HepG2 (cell line): ENCODE data around the gene C3orf22. TPM values are rescaled to one million over a fixed set of nuclear protein-coding genes. Genes with fewer than 3 reads are reported as not detected.

ENCODE experiments used
- ATAC-seq: fragments of 200-7000 bp; cut with Tn5 transposase; 3 replicates; pipeline ENCODE4 v1.9.1; 2020; ENCODE audit warnings: mild to moderate bottlenecking, moderate library complexity
- BruUV-seq: library from RNA; stranded (reverse); fragments of 400-500 nt; replicated peaks from 2 replicates; lab custom pipeline; 2021; lab: Mats Ljungman, UMichigan
- CTCF ChIA-PET: fragments of 300-600 bp; formaldehyde crosslinking; extraction: SDS; loops from one replicate; lab custom pipeline; 2021; ENCODE audit warnings: low total read pairs, inconsistent platforms, low intra/inter-chr PET ratio; lab: Yijun Ruan, JAX
- POLR2A ChIA-PET: fragments of 350-600 bp; sonication (Branson Sonifier 250); formaldehyde crosslinking; loops from one replicate; lab custom pipeline; 2020; ENCODE audit warnings: antibody characterized with exemption, inconsistent platforms; lab: Yijun Ruan, JAX
- DNase-seq: peaks from one replicate; pipeline ENCODE4 v3.0.0-alpha.2; 2015; ENCODE audit warnings: low spot score
- FAIRE-seq: peaks from 3 replicates; lab custom pipeline; 2011; peaks lifted over from hg19 to GRCh38; lab: Jason Lieb, UNC
- H2AFZ ChIP-seq: one replicate; pipeline ENCODE4 v1.6.1; 2011; ENCODE audit warnings: low read length, inconsistent platforms
- H3K27ac ChIP-seq: fragments of 300-600 bp; 3 replicates; pipeline ENCODE4 v1.8.0; 2011; ENCODE audit warnings: mixed run types, mild to moderate bottlenecking, mixed read lengths, low read length, inconsistent platforms; ENCODE audit not compliant: insufficient read depth; ENCODE audit errors: extremely low read length
- H3K27me3 ChIP-seq, 2 experiments: fragments of 200-600 bp in 1 of 2; 2 replicates in 1 of 2; 3 replicates in 1 of 2; pipeline versions ENCODE4 v1.6.0 to v1.8.0; 2011; ENCODE audit warnings: low read length in 2 of 2, mild to moderate bottlenecking in 2 of 2, moderate library complexity in 2 of 2, inconsistent platforms in 1 of 2; ENCODE audit not compliant: insufficient read depth in 2 of 2, control insufficient read depth in 1 of 2
- H3K36me3 ChIP-seq, 2 experiments: fragments of 200-600 bp in 1 of 2; replicated peaks in 1 of 2; 2 replicates in 1 of 2; 3 replicates in 1 of 2; pipeline versions ENCODE4 v1.5.1 to v1.8.0; 2011; ENCODE audit warnings: low read length in 2 of 2, inconsistent platforms in 1 of 2; ENCODE audit not compliant: insufficient read depth in 2 of 2, control insufficient read depth in 1 of 2
- H3K4me1 ChIP-seq: 2 replicates; pipeline ENCODE4 v1.5.1; 2012; ENCODE audit warnings: low read length, inconsistent platforms; ENCODE audit not compliant: insufficient read depth
- H3K4me2 ChIP-seq: 2 replicates; pipeline ENCODE4 v1.6.0; 2011; ENCODE audit warnings: low read depth, low read length, inconsistent platforms
- H3K4me3 ChIP-seq, 3 experiments: fragments of 200-600 bp in 1 of 3; sonication (generic), shearing (Covaris generic) in 1 of 3; replicated peaks in 1 of 3; 2 replicates each; pipeline ENCODE4 v1.5.1; 2011 to 2016; ENCODE audit warnings: low read length in 3 of 3, inconsistent platforms in 2 of 3, low read depth in 2 of 3, mild to moderate bottlenecking in 2 of 3, control low read depth in 1 of 3, mixed read lengths in 1 of 3; ENCODE audit not compliant: insufficient read depth in 1 of 3
- H3K79me2 ChIP-seq: one replicate; pipeline ENCODE4 v1.6.1; 2011; ENCODE audit warnings: low read length, inconsistent platforms; ENCODE audit not compliant: insufficient read depth
- H3K9ac ChIP-seq: 2 replicates; pipeline ENCODE4 v1.6.0; 2011; ENCODE audit warnings: mild to moderate bottlenecking, low read depth, low read length, inconsistent platforms; ENCODE audit not compliant: insufficient read depth
- H3K9me3 ChIP-seq: 2 replicates; pipeline ENCODE4 v1.5.1; 2012; ENCODE audit warnings: mild to moderate bottlenecking, low read length
- H4K20me1 ChIP-seq: 2 replicates; pipeline ENCODE4 v1.6.0; 2011; ENCODE audit warnings: inconsistent platforms, mild to moderate bottlenecking, low read length, moderate library complexity; ENCODE audit not compliant: insufficient read depth
- BCL6 ChIP-seq: IDR thresholded peaks from 2 replicates; pipeline ENCODE4 v1.6.1; 2016; ENCODE audit warnings: missing genetic modification reagents, missing compliant biosample characterization
- JUNB ChIP-seq: sonication (generic); formaldehyde crosslinking; IDR thresholded peaks from 2 replicates; pipeline ENCODE4 v1.8.0; 2022; ENCODE audit warnings: missing genetic modification reagents, mild to moderate bottlenecking, borderline replicate concordance
- NAIF1 ChIP-seq: sonication (generic); formaldehyde crosslinking; IDR thresholded peaks from 2 replicates; pipeline ENCODE4 v1.5.0; 2020; ENCODE audit warnings: mild to moderate bottlenecking, missing genetic modification reagents, borderline replicate concordance
- PHB2 ChIP-seq: fragments of 450-650 bp; IDR thresholded peaks from 2 replicates; pipeline ENCODE4 v1.6.1; 2018; ENCODE audit not compliant: partially characterized antibody
- PRPF4 ChIP-seq: fragments of 200-400 bp; formaldehyde crosslinking; IDR thresholded peaks from 2 replicates; pipeline ENCODE4 v1.6.1; 2016; ENCODE audit warnings: low read length, low read depth; ENCODE audit not compliant: poor library complexity, severe bottlenecking
- ZFP90 ChIP-seq: sonication (generic); formaldehyde crosslinking; IDR thresholded peaks from 2 replicates; pipeline ENCODE4 v1.8.0; 2022; ENCODE audit warnings: missing genetic modification reagents, mild to moderate bottlenecking, inconsistent platforms, borderline replicate concordance
- ZNF747 ChIP-seq: sonication (generic); formaldehyde crosslinking; IDR thresholded peaks from 2 replicates; pipeline ENCODE4 v1.8.1; 2023; ENCODE audit warnings: missing genetic modification reagents, mild to moderate bottlenecking, borderline replicate concordance
- WGBS: methylation state at CpG from one replicate; pipeline ENCODE4 v1.1.6; 2017; ENCODE audit warnings: low lambda C conversion rate; 5-methylcytosine and 5-hydroxymethylcytosine counted together
- in situ Hi-C: cut with HindIII; loops from 2 replicates; pipeline ENCODE4 v1.10.0; 2017; ENCODE audit warnings: low pct_unique_long_range_greater_than_20kb; ENCODE audit not compliant: extremely low pct_ligation_motif_present
- intact Hi-C: fragments of 100-400 bp; cut with micrococcal nuclease; formaldehyde crosslinking; loops from one replicate; pipeline ENCODE4 v1.10.0; 2022; ENCODE audit not compliant: unreplicated experiment
- polyA plus RNA-seq, 8 experiments: library from polyadenylated mRNA; depleted of rRNA in 3 of 8; stranded (reverse) in 7 of 8; unstranded in 1 of 8; fragments of >200 nt; fragmentation: Illumina TruSeq in 4 of 8; extraction: Trizol in 4 of 8; gene quantifications; 2 replicates each; pipeline versions ENCODE4 v1.2.1 to v1.2.3, GENCODE V29; 2011 to 2016; ENCODE audit warnings: low read depth in 4 of 8, missing spikeins in 1 of 8, mixed read lengths in 1 of 8; ENCODE audit not compliant: insufficient read depth in 1 of 8
- total RNA-seq, 5 experiments: library from RNA; depleted of rRNA; stranded (reverse); fragments of >200 nt; fragmentation: Illumina TruSeq; extraction: Trizol; gene quantifications; 2 replicates each; pipeline ENCODE4 v1.2.3, GENCODE V29; 2016; ENCODE audit warnings: low read depth in 1 of 5
- TF ChIP-seq, protein P1 (sequence below): sonication (generic); formaldehyde crosslinking; IDR thresholded peaks from 2 replicates; pipeline ENCODE4 v1.4.0; 2020; ENCODE audit warnings: missing genetic modification reagents
- TF ChIP-seq, protein P2 (sequence below): sonication (generic); formaldehyde crosslinking; IDR thresholded peaks from 2 replicates; pipeline ENCODE4 v1.4.0; 2020; ENCODE audit warnings: missing genetic modification reagents
- TF ChIP-seq, protein P3 (sequence below): sonication (generic); formaldehyde crosslinking; IDR thresholded peaks from 2 replicates; pipeline ENCODE4 v1.4.0; 2020; ENCODE audit warnings: missing genetic modification reagents
- TF ChIP-seq, protein P4 (sequence below): sonication (generic); formaldehyde crosslinking; IDR thresholded peaks from 2 replicates; pipeline ENCODE4 v1.5.0; 2020; ENCODE audit warnings: missing genetic modification reagents

The C3orf22 gene
- total and polyA plus RNA-seq, 2 of the 13 experiments (the other 11 are each of a cell fraction or from before 2014, with no cell fraction given): not detected

DNA sequence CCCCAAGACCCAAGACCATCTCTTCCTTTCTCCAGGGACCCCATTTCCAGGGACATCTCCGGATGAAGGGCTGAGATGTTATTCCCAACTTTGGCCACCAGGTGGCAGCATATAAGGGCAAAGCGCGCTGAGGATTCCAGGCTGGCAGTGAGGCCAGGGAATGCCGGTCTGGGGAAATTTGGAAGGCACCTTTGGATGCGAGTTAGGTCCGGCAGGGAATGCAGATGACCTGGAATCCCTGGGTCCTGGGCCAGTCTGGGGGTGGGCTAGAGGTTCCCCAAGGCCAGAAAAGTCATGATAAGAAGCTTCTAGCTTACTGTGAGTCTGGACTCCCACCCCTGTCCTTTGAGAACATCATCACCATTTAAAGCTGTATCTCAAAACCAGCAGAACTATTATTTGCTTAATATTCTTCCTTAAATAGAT lies 36.4 kb downstream of the C3orf22 start (continued):
- TF ChIP-seq, protein P1, sequence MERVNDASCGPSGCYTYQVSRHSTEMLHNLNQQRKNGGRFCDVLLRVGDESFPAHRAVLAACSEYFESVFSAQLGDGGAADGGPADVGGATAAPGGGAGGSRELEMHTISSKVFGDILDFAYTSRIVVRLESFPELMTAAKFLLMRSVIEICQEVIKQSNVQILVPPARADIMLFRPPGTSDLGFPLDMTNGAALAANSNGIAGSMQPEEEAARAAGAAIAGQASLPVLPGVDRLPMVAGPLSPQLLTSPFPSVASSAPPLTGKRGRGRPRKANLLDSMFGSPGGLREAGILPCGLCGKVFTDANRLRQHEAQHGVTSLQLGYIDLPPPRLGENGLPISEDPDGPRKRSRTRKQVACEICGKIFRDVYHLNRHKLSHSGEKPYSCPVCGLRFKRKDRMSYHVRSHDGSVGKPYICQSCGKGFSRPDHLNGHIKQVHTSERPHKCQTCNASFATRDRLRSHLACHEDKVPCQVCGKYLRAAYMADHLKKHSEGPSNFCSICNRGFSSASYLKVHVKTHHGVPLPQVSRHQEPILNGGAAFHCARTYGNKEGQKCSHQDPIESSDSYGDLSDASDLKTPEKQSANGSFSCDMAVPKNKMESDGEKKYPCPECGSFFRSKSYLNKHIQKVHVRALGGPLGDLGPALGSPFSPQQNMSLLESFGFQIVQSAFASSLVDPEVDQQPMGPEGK (CRISPR knock-in tag): 0 out of 2 replicates have a peak, but pooled peaks have one; percentile 24
- TF ChIP-seq ZNF747 (CRISPR knock-in tag) (no peak), BCL6 (peak; percentile 40; the same call in 1 of the 2 replicates), JUNB (no peak), ZFP90 (CRISPR knock-in tag) (no peak; the same call in 1 of the 2 replicates)
- TF ChIP-seq, protein P2, sequence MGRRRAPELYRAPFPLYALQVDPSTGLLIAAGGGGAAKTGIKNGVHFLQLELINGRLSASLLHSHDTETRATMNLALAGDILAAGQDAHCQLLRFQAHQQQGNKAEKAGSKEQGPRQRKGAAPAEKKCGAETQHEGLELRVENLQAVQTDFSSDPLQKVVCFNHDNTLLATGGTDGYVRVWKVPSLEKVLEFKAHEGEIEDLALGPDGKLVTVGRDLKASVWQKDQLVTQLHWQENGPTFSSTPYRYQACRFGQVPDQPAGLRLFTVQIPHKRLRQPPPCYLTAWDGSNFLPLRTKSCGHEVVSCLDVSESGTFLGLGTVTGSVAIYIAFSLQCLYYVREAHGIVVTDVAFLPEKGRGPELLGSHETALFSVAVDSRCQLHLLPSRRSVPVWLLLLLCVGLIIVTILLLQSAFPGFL (CRISPR knock-in tag): no peak

- no peak overlapping the region for H3K9ac ChIP-seq
- ChIA-PET POLR2A (no interaction called here), CTCF (no interaction called here)
- in situ Hi-C loops (no loop called here), intact Hi-C loops (no loop called here)
- FAIRE-seq (no peak), DNase-seq (no peak), ATAC-seq (no peak)
- H3K27me3 ChIP-seq: no peaks in the 10 kb centered on the region; a peak in 1 of 5 replicates
- no peaks in the 10 kb centered on the region for H3K9me3 ChIP-seq
- H4K20me1 ChIP-seq: no peaks in the 10 kb centered on the region
- no peak overlapping the region for H3K27ac ChIP-seq
- BruUV-seq: no TSS peak
- WGBS: 89% methylated on average over 6 of the region's 11 CpGs
- H3K79me2 ChIP-seq: peaks cover 16% of the 10 kb centered on the region
- H3K4me1 ChIP-seq: peaks cover 91% of the 10 kb centered on the region
- no peaks in the 10 kb centered on the region for H3K36me3 ChIP-seq
- no peak overlapping the region for H3K4me2 ChIP-seq
- no peak overlapping the region for H2AFZ ChIP-seq
- H3K4me3 ChIP-seq: no peak overlapping the region
- TF ChIP-seq, protein P3, sequence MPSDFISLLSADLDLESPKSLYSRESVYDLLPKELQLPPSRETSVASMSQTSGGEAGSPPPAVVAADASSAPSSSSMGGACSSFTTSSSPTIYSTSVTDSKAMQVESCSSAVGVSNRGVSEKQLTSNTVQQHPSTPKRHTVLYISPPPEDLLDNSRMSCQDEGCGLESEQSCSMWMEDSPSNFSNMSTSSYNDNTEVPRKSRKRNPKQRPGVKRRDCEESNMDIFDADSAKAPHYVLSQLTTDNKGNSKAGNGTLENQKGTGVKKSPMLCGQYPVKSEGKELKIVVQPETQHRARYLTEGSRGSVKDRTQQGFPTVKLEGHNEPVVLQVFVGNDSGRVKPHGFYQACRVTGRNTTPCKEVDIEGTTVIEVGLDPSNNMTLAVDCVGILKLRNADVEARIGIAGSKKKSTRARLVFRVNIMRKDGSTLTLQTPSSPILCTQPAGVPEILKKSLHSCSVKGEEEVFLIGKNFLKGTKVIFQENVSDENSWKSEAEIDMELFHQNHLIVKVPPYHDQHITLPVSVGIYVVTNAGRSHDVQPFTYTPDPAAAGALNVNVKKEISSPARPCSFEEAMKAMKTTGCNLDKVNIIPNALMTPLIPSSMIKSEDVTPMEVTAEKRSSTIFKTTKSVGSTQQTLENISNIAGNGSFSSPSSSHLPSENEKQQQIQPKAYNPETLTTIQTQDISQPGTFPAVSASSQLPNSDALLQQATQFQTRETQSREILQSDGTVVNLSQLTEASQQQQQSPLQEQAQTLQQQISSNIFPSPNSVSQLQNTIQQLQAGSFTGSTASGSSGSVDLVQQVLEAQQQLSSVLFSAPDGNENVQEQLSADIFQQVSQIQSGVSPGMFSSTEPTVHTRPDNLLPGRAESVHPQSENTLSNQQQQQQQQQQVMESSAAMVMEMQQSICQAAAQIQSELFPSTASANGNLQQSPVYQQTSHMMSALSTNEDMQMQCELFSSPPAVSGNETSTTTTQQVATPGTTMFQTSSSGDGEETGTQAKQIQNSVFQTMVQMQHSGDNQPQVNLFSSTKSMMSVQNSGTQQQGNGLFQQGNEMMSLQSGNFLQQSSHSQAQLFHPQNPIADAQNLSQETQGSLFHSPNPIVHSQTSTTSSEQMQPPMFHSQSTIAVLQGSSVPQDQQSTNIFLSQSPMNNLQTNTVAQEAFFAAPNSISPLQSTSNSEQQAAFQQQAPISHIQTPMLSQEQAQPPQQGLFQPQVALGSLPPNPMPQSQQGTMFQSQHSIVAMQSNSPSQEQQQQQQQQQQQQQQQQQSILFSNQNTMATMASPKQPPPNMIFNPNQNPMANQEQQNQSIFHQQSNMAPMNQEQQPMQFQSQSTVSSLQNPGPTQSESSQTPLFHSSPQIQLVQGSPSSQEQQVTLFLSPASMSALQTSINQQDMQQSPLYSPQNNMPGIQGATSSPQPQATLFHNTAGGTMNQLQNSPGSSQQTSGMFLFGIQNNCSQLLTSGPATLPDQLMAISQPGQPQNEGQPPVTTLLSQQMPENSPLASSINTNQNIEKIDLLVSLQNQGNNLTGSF (CRISPR knock-in tag): no peak
- TF ChIP-seq NAIF1 (CRISPR knock-in tag) (no peak), PHB2 (no peak), PRPF4 (no peak)
- TF ChIP-seq, protein P4, sequence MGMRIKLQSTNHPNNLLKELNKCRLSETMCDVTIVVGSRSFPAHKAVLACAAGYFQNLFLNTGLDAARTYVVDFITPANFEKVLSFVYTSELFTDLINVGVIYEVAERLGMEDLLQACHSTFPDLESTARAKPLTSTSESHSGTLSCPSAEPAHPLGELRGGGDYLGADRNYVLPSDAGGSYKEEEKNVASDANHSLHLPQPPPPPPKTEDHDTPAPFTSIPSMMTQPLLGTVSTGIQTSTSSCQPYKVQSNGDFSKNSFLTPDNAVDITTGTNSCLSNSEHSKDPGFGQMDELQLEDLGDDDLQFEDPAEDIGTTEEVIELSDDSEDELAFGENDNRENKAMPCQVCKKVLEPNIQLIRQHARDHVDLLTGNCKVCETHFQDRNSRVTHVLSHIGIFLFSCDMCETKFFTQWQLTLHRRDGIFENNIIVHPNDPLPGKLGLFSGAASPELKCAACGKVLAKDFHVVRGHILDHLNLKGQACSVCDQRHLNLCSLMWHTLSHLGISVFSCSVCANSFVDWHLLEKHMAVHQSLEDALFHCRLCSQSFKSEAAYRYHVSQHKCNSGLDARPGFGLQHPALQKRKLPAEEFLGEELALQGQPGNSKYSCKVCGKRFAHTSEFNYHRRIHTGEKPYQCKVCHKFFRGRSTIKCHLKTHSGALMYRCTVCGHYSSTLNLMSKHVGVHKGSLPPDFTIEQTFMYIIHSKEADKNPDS (CRISPR knock-in tag): no peak
Observed at GRCh38 chr3:126521122-126521891, 37.4 kb downstream of the C3orf22 start.
